ENCODE measurements around the gene ARPC5L. TPM values are rescaled to one million over a fixed set of nuclear protein-coding genes. Genes with fewer than 3 reads are reported as not detected.

ARPC5L gene
- total RNA-seq, 1 donor from 2014 or later, result 76.7 TPM

DNA sequence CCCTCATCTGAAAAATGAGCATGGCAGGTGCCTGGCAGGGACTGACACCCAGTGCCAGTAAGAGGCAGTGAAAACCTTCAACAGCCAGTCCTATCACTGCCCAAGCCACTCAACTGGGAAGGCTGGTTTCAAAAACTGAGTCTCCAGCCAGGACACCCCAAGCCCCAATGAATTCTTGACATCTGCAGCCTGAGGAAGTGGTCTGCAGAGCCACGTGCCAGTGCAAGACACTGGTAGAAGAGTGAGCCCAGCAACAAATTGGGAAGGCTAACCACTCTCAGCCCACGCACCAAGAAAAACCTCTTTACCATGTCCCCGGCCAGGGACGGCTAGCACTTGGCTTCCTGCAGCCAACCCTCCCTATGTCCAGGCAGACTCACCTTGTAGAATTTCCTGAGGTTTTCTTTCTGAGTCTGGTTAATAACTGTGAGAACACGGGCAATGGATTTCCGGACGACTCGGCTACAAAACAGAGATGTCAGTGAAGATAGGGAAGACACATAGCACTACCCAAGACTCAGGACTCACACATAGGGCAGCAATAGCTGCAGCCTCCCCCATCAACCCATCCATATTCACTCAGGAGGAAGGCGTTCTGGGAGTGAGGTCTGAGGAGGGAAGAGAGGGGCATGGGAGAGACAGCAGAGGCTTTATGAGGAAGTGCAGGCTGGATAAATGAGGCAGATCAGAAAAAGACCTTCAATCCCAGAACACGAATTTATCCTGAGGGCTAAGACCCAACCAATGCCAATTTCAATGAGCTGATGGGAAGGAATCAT lies 1.9 kb upstream of the ARPC5L start:
- Mint-ChIP-seq H3K4me1 (ENCODE audit: low read depth) (peaks cover 19% of the 10 kb centered on the region), H3K9me3 (no peaks in the 10 kb centered on the region), H3K27me3 (ENCODE audit: low read depth) (no peaks in the 10 kb centered on the region), H3K27ac (peak overlapping the region; percentile 98), H3K36me3 (ENCODE audit: low read depth) (peaks cover 57% of the 10 kb centered on the region), H3K4me3 (ENCODE audit: low read depth) (peak overlapping the region; percentile 94)
- intact Hi-C loops (cut with micrococcal nuclease), result loop anchor here (5.0 to 10.0 kb wide), 2 partner anchors 282 to 515 kb away; partner anchors contain the start of gene SCAI
- DNase-seq (ENCODE audit: low spot score), result no peak

GRCh38 chr9:124860582-124861341 lies 1.2 kb upstream of the ARPC5L start:
- Mint-ChIP-seq H3K4me3 (ENCODE audit: low read depth) (peak overlapping the region; percentile 94), H3K27ac (peak overlapping the region; percentile 98), H3K9me3 (no peaks in the 10 kb centered on the region), H3K4me1 (ENCODE audit: low read depth) (peaks cover 19% of the 10 kb centered on the region), H3K36me3 (ENCODE audit: low read depth) (peaks cover 51% of the 10 kb centered on the region), H3K27me3 (ENCODE audit: low read depth) (no peaks in the 10 kb centered on the region)
- intact Hi-C loops (cut with micrococcal nuclease), result loop anchor here (1.0 to 5.0 kb wide), 2 partner anchors 7 to 282 kb away; partner anchors contain the start of genes SCAI and WDR38
- no peak for DNase-seq (ENCODE audit: low spot score)

- Mint-ChIP-seq H3K9me3 (no peaks in the 10 kb centered on the region), H3K4me1 (ENCODE audit: low read depth) (peaks cover 22% of the 10 kb centered on the region), H3K36me3 (ENCODE audit: low read depth) (peaks cover 36% of the 10 kb centered on the region), H3K27ac (no peak overlapping the region), H3K4me3 (ENCODE audit: low read depth) (peak overlapping the region; percentile 59), H3K27me3 (ENCODE audit: low read depth) (no peaks in the 10 kb centered on the region)
- intact Hi-C loops (cut with micrococcal nuclease), result loop anchor here (5.0 kb wide), 1 partner anchor 279 kb away; the partner anchor contains the start of gene SCAI
- DNase-seq (ENCODE audit: low spot score), result no peak
Observed at GRCh38 chr9:124863371-124863871, 1.5 kb downstream of the ARPC5L start.

DNA sequence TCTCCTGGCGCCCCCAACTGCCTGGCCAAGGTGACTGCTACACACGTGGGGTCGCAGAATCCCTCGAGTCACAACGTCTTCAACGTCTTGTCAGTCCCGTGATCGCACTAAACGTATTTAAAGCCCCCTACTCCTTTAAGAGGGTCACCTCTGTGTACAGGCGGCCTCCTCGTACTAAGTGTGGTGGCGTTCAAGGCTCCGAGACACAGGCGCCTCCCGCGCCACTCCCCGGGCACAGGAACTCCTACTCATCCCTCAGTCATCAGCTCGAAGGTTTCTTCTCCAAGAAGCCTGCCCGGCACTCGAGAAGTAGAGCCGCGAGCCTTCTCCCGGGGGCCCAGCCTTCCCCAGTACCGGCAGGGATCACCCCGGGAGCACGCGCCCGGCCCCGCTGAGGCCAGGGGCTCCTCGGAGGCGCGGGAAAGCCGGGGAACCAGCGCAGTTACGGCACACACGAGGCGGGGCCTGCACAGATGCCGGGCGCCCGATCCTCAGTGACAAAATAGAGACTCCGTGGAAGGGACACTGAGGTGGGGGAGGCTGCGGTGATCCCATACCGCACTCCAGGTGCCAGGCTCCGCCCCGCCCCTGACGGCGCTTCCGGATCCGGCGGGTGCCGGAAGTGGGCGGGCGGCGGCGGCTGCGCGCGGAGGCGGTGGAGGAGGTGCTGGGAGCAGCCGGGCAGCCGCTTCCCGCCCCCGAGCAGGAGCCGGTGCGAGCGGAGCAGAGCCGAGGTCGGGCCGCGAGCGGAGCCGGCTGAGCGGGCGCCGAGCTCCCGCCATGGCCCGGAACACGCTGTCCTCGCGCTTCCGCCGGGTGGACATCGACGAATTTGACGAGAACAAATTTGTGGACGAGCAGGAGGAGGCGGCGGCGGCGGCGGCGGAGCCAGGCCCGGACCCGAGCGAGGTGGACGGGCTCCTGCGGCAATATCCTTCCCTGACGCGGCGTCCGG lies 6.9 kb downstream of the ARPC5L start:
- Mint-ChIP-seq H3K27ac (peak overlapping the region; percentile 99), H3K36me3 (ENCODE audit: low read depth) (peaks cover 42% of the 10 kb centered on the region), H3K4me1 (ENCODE audit: low read depth) (peaks cover 37% of the 10 kb centered on the region), H3K27me3 (ENCODE audit: low read depth) (no peaks in the 10 kb centered on the region), H3K9me3 (no peaks in the 10 kb centered on the region), H3K4me3 (ENCODE audit: low read depth) (peak overlapping the region; percentile 99)
- intact Hi-C loops (cut with micrococcal nuclease), result no loop called here
- peak; percentile 92 for DNase-seq (ENCODE audit: low spot score)

DNA sequence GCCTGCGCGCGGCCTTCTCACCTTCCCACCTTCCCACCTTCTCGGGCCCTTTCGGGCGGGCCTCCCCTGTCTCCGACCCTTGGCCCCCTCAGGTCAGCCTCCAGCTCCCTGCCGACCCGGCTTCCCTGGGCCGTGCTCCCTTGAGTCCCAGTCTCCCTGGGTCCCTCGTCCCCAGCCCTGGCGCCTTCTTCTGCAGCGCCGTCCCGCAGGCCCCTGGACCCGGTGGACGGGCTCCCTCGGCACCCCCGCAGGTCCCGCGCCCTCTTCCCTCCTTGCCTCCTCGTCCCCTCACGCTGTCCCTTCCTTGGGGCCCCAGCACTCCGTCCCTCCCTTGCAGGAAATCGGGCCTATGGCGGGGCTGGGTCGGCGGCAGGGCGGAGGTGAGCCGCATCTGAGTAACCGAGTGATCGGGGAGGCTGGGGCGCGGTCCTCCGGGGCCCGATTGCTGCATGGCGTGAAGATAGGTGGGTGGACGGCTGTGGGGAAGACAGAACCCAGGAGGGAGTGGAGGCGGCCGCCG lies 7.6 kb downstream of the ARPC5L start:
- intact Hi-C loops (cut with micrococcal nuclease), result no loop called here
- Mint-ChIP-seq H3K4me3 (ENCODE audit: low read depth) (peak overlapping the region; percentile 99), H3K27me3 (ENCODE audit: low read depth) (no peaks in the 10 kb centered on the region), H3K36me3 (ENCODE audit: low read depth) (peaks cover 47% of the 10 kb centered on the region), H3K9me3 (no peaks in the 10 kb centered on the region), H3K27ac (peak overlapping the region; percentile 98), H3K4me1 (ENCODE audit: low read depth) (peaks cover 37% of the 10 kb centered on the region)
- DNase-seq (ENCODE audit: low spot score), result peak; percentile 22

DNA sequence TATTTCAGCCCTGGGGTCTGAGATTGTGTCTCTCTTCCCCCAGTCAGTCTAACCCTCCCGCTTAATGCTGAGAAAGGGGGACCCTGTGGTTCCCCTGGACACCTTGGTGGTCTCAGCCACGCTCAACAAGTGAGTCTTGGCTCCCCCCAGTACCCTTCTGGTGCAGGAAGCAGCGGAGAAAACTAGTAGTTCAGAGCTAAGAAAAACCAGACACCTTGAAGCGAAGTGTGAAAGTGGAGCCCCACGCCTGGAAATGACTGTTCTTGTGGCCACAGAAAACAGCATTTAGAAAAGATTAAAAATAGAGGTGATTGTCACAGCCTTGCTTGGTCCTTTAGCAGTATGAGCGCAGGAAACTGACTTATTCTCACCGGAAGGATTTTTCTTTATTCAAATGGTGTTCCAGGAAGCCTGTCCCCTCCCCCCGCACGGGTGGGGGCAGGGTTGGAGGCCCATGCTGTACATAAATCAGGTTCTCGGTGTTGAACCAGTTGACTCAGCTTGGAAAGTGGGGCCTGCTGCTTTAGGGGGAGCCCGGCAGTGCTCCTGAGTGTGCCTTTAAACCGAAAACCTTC lies 8.1 kb downstream of the ARPC5L start:
- intact Hi-C loops (cut with micrococcal nuclease), result loop anchor here (1.0 to 5.0 kb wide), 6 partner anchors 8 to 391 kb away; partner anchors contain the start of genes ARPC5L, GAPVD1, GOLGA1 and HSPA5
- H3K9me3 Mint-ChIP-seq, result no peaks in the 10 kb centered on the region
- peaks cover 39% of the 10 kb centered on the region for H3K4me1 Mint-ChIP-seq (ENCODE audit: low read depth)
- H3K36me3 Mint-ChIP-seq (ENCODE audit: low read depth), result peaks cover 52% of the 10 kb centered on the region
- peak overlapping the region; percentile 98 for H3K27ac Mint-ChIP-seq
- DNase-seq (ENCODE audit: low spot score), result peak; percentile 71
- H3K27me3 Mint-ChIP-seq (ENCODE audit: low read depth), result no peaks in the 10 kb centered on the region
- H3K4me3 Mint-ChIP-seq (ENCODE audit: low read depth), result peak overlapping the region; percentile 99

DNA sequence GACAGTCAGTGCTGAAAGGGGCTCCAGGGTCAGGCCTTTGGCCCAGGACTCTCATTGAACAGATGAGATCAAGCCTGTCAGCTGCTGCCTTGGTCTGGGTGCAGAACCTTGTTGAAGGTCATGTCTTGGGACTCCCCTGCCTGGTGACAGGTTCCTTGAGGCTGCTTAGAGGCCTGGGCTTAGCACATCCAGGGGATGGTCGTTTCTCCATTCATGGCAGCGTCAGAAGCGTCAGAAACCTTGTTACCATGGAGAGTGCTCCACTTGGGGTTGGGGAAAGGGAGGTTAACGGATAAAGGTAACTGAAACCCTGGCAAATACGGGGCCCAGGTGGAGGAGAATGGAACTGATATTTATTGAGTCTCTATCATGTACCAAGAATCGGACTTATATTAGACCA lies 8.8 kb downstream of the ARPC5L start:
- Mint-ChIP-seq H3K27ac (peak overlapping the region; percentile 98), H3K27me3 (ENCODE audit: low read depth) (no peaks in the 10 kb centered on the region), H3K4me1 (ENCODE audit: low read depth) (peaks cover 39% of the 10 kb centered on the region), H3K4me3 (ENCODE audit: low read depth) (peak overlapping the region; percentile 99), H3K36me3 (ENCODE audit: low read depth) (peaks cover 59% of the 10 kb centered on the region), H3K9me3 (no peaks in the 10 kb centered on the region)
- intact Hi-C loops (cut with micrococcal nuclease), result loop anchor here (1.0 to 5.0 kb wide), 6 partner anchors 8 to 390 kb away; partner anchors contain the start of genes ARPC5L, GAPVD1, GOLGA1 and HSPA5
- DNase-seq (ENCODE audit: low spot score), result no peak

DNA sequence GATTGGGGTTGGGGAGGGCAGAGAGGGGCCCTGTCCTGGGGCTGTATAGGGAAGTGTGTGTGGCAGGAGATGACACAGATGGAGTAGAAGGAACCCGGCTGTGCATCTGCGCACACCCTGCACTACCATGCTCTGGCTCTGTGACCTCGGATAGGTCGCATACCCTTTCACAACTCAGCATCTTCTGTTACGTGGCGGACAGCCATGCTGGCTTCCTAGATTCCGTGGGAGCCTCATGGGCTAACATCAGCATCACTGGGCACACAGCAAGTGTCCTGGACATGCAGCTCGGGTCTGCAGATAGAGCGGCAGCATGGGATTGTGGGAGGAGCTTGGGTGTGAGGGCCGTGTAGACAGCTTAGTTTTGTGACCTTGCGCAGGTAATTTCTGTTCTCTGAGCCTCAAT lies 9.2 kb downstream of the ARPC5L start:
- no peak for DNase-seq (ENCODE audit: low spot score)
- H3K27ac Mint-ChIP-seq, result peak overlapping the region; percentile 98
- no peaks in the 10 kb centered on the region for H3K27me3 Mint-ChIP-seq (ENCODE audit: low read depth)
- intact Hi-C loops (cut with micrococcal nuclease), result loop anchor here (2.0 to 5.0 kb wide), 4 partner anchors 24 to 390 kb away; partner anchors contain the start of genes GAPVD1, HSPA5 and PPP6C
- H3K4me3 Mint-ChIP-seq (ENCODE audit: low read depth), result peak overlapping the region; percentile 99
- H3K9me3 Mint-ChIP-seq, result no peaks in the 10 kb centered on the region
- peaks cover 39% of the 10 kb centered on the region for H3K4me1 Mint-ChIP-seq (ENCODE audit: low read depth)
- peaks cover 62% of the 10 kb centered on the region for H3K36me3 Mint-ChIP-seq (ENCODE audit: low read depth)

DNA sequence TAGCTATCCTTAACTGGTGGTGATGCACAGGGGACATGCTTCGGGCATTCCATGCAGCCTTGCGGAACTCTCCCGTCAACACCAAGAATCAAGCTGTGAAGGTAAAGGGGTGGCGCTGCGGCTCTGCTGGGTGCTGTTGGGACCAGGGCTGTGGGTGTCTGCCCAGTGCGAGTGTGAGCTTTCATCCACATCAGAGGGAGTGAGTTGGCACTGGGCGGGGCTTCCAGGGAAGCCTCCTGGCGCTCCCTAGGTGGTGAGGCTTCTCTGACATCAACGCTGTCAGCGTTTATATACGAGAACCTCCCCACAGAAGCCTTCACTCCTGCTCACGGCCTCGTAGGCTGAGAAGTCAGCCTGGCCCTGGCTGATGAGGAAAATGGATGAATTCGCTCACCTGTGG lies 11.7 kb downstream of the ARPC5L start:
- H3K4me1 Mint-ChIP-seq (ENCODE audit: low read depth), result peaks cover 36% of the 10 kb centered on the region
- no peaks in the 10 kb centered on the region for H3K9me3 Mint-ChIP-seq

DNA sequence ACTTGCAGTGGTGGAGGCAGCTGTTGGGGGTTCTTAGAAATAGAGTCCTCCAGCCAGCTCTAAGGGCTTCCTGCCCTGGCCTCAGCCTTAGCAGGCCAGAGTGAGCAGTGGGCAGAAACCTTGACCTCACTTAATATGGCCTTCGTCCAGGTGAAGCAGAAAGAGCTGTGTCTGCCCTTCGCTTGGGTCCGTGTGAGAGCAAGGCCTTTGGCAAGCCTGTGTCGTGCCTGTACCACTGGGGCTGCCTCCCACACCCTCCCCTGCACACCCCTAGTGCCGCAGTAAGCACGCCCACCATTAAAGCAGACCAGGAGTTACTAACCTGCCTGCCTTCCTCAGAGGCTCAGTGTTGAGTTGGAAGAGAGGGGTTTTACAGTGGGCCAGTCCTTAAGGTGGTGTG lies 13.6 kb downstream of the ARPC5L start:
- DNase-seq (ENCODE audit: low spot score), result no peak
- Mint-ChIP-seq H3K4me3 (ENCODE audit: low read depth) (no peak overlapping the region), H3K4me1 (ENCODE audit: low read depth) (peaks cover 33% of the 10 kb centered on the region), H3K36me3 (ENCODE audit: low read depth) (peaks cover 85% of the 10 kb centered on the region), H3K27me3 (ENCODE audit: low read depth) (no peaks in the 10 kb centered on the region), H3K27ac (no peak overlapping the region), H3K9me3 (no peaks in the 10 kb centered on the region)
- intact Hi-C loops (cut with micrococcal nuclease), result no loop called here

More for the DNA sequence above, 11.7 kb downstream of the ARPC5L start:
- H3K27ac Mint-ChIP-seq, result no peak overlapping the region
- intact Hi-C loops (cut with micrococcal nuclease), result loop anchor here (5.0 kb wide), 1 partner anchor 314 kb away; the partner anchor contains the start of gene PPP6C
- peaks cover 79% of the 10 kb centered on the region for H3K36me3 Mint-ChIP-seq (ENCODE audit: low read depth)
- no peak overlapping the region for H3K4me3 Mint-ChIP-seq (ENCODE audit: low read depth)
- no peak for DNase-seq (ENCODE audit: low spot score)
- no peaks in the 10 kb centered on the region for H3K27me3 Mint-ChIP-seq (ENCODE audit: low read depth)

- Mint-ChIP-seq H3K27me3 (ENCODE audit: low read depth) (no peaks in the 10 kb centered on the region), H3K27ac (peak overlapping the region; percentile 53), H3K4me1 (ENCODE audit: low read depth) (peaks cover 17% of the 10 kb centered on the region), H3K4me3 (ENCODE audit: low read depth) (no peak overlapping the region), H3K36me3 (ENCODE audit: low read depth) (peaks cover 78% of the 10 kb centered on the region), H3K9me3 (no peaks in the 10 kb centered on the region)
- DNase-seq (ENCODE audit: low spot score), result no peak
- intact Hi-C loops (cut with micrococcal nuclease), result no loop called here
Observed at GRCh38 chr9:124877021-124877782, 15.3 kb downstream of the ARPC5L start.

Measured in activated T-helper 2 cell treated with anti-CD3 and anti-CD28 coated beads, Interferon-gamma antibody, Interleukin-2, Interleukin-4, amounts not matched to agents 10 μg/mL and 5 μg/mL and 100 μg/mL, durations not matched to agents 14 hours and 24 hours and 36 hours (primary cell).